ENCODE measurements around the gene PLCH2.

The PLCH2 gene

DNA sequence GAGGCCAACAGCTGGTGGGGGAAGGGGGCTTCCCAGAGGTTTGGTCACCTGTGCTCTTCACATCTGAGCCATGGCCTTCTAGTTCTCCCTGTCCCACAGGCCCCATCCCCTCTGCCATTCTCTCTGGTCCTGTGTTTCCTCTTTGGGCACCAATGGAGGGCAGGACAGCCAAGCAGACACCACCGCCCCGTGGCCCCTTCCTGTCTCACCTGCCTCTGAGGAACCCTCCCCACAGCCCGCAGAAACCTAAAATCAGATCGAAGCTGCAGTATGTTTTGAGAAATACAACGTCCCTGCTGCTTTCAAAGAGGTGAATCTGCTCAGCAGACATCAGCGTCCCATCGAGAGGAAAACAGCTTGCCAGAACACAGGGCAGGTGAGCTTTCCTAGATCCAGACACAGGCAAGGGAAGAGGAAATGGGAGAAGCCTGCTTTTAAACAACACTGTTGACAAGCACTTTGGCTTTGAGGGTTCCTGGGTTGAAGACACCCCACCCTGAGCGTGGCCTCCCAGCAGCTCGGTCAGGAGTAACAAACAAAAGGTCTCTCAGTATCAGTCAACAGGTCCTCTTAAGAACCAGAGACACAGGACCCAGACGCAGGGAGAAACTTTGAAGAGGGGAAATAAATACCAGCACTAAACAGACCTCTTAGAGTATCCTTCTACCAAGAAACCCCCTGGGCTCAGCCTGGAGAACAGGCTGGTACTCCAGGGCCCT, 48.0 kb downstream of the PLCH2 start:
- in situ Hi-C loops (cut with HindIII; ENCODE audit: low sequenced_read_pairs) = no loop called here

DNA sequence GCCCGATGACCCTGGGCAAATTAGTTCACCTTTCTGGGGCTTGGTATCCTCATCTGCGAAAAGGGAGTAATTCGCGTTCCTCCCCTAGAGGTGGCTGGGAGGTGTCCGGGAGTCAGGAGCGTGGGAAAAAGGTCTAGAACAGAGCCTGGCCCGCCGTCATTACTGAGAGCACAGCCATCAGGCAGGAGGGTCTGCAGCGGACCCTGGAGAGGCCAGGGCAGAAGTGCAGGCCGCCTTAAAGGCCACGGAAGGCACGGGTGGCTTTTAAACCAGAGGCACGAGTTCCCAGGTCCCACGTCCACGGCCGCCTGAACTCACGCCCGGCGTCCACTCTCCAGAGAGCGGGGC, 49.5 kb downstream of the PLCH2 start:
- in situ Hi-C loops (cut with HindIII; ENCODE audit: low sequenced_read_pairs) = no loop called here

DNA sequence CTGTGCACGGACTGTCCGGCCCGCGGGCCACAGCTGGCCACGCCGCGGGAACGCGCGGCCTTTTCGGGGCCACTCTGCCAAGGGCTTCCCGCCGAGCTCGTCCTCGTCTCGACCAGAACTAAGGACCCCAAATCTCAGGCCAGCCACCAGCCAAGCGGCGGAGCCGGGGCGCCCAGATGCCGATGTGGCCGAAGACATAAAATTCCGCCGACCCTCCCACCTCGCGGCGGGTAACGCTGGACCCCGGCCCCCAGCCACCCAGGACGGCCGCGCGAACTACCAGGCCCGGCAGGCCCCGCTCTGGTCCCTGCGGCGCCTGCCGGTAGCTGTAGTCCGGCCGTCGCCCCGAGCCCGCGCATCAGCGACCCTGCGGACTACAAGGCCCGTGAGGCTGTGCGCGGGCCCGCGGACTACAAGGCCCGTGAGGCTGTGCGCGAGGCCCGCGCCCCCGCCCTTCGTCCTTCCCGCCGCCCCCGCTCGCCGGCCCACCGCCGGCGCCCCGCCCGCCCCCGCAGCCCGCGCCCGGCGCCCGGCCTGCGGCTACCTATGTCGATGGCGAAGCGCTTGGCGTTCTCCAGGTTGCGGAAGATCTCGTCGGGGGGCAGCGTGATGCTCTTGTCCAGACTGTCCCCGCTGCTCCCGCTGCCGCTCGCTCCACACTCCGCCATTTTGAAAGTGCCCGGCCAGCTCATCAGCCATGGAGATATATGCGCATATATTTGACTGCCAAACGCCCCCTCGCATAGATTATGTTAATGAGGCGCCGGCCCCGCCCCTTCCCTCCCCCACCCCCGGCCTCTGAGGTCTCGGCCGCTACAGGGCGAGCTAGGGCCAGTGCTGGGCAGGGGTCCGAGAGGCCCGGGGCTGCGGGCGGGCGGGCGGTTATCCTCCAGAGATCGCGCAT, 50.1 kb downstream of the PLCH2 start, which contains the start of gene PANK4:
Gene PANK4, minus strand, starts transcription at position 677 of the 904 bp plus-strand sequence. Its CDS starts 9 bp downstream, at position 668.
- in situ Hi-C loops (cut with HindIII; ENCODE audit: low sequenced_read_pairs) = no loop called here

DNA sequence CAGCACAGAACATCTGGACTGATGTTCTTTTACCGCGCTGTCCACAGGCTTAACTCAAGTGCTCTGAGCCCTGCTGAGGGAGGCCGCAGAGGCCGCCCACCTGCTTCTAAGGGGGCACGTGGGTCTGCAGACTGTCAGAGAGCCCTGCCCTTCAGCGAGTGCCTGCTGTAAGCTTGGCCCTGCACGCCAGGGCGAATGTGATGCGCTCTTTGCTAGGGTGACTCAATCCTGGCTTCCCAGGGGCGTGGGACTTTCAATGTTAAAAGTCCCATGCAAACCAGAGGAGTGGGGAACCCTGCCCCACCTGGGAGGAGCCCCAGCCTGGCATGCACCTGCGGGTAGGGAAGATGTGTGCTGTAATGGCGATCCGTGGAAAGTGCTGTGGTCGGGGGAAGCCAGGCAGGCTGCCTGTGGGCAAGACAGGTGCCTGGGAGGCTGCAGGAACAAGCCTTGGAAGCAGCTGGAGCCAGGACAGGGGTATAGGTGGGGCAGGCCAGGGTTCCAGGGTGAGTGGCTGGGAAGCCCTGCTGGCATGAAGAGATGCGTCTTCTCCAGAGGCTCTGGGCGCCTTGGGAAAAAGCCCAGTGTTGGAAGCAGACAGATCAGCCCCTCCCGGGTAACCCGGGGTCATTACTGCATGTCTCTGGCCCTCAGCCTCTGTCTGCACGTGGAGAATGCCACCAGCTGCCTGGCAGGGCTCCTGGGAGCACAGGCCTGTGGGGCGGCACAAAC, 50.9 kb downstream of the PLCH2 start:
- in situ Hi-C loops (cut with HindIII; ENCODE audit: low sequenced_read_pairs) = no loop called here

DNA sequence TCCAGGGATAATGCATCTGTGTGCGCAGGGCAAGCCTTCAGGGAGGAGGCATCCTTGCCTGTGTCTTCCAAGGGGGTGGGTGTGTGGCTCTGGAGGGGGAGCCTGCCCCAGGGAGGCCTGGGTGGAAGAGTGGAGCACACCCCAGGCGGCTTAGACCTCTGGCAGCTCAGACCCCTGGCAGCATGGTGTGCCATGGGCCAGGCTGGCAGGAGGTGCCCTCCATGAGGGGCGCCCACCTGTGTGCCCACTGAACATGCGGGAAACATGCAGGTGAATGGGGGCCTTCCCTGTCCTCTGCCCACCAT, 51.4 kb downstream of the PLCH2 start:
- in situ Hi-C loops (cut with HindIII; ENCODE audit: low sequenced_read_pairs) = no loop called here

DNA sequence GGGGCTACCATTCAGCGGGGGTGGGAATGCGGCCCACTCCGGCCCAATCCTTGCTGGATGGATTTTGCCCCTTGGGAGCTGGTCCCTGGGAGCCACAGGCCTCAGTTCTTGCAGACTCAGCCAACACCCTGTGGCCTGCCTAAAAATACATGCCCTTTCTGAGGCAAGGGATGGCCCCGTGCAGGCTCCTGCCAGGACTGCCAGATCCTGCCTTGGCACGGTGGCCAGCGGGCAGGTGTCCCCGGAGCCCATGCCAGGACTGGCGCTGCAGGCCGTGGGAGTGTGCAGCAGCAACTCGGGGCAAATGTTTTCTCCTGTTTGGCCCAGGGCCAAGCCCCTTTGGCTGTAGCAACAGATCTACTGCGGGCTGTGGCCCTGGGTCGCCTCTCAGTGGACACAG, 51.9 kb downstream of the PLCH2 start:
- in situ Hi-C loops (cut with HindIII; ENCODE audit: low sequenced_read_pairs) = no loop called here

DNA sequence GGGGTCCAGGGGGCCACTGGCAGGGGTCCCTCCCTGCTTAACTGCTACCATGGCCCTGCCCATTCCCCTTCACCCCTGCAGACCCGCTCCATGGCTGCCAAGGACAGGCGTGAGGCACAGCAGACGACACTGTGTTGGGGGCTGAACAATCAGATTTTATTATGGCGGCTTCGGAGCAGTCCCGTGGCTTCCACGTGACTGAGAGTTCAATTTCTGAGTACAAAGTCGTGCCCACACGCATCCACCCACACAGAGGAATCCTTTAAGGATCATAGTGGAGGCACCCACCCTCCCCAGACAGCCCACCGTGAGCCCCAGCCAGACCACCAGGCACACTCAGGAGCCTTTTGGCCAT, 52.5 kb downstream of the PLCH2 start:
- in situ Hi-C loops (cut with HindIII; ENCODE audit: low sequenced_read_pairs) = no loop called here

DNA sequence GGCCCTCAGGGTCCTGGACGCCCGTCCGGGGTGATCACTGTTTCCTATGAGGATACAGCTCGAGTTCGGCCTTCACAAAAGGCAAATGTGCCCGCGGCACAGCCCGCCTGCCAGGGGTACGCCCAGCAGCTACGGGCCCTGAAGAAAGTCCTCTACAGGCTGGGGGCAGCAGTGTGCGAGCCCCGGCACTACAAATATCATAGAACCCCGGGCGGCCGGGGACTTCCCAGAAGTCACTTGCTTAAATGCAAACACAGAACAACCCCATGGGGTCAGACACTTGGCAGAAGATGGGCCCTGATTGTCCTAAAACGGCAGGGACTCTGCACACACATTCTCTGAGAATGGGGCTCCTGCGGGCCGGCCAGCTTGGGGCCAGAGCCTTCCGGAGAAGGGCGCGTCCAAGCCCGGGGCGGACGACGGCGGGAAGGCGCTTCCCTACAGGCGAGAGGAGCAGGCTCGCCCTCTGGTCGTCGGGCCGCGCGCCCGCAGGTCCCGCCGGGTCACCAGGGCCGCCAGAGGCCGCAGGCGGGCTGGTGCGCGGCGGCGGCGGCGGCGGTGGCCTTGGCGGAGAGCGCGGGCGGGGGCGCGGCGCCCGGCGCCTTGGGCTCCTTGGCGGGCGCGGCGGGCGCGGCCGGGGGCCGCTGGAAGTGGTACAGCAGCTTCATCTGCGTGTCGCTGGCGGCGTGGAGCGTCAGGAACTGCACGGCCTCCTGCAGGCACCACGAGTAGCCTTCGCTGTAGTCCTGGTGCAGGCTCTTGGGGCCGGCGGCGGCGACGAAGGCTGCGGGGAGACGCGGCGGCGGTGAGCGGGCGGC, 53.1 kb downstream of the PLCH2 start:
- in situ Hi-C loops (cut with HindIII; ENCODE audit: low sequenced_read_pairs) = no loop called here

DNA sequence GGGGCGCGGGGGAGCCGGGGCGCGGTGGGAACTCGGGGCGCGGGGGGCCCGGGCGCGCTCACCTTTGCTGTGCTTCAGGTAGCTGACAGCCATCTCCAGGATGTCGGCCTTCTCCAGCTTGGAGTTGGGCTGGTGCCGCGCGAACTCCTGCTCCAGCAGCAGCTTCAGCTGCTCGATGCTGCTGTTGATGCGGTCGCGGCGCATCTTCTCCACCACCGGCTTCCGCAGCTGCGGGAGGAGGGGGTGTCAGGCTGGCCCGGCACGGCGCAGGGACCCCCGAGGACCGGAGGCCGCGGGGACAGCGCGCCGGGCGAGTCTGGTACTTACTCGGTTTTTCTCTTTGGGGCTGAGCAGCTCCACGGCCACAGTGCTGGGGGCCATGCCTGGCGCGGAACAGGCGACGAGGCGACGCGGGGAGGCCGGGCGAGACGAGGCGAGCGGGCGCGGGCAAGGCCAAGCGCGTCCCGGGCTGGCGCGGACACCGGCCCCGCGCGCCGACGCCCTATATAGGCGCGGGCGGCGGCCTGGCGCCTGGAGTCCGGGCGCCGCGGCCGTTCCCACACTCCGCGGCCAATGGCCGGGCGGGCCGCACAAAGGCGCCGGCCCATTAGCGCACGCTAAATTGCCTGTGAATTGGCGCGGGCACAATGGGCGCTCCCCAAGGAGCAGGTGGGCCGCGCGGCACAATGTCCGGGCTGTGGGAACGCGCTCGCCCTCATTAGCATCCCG, 53.9 kb downstream of the PLCH2 start, which contains the start of gene HES5:
Gene HES5, minus strand, starts transcription at position 480 of the 729 bp plus-strand sequence. Its CDS starts 99 bp downstream, at position 381.
- in situ Hi-C loops (cut with HindIII; ENCODE audit: low sequenced_read_pairs) = no loop called here

DNA sequence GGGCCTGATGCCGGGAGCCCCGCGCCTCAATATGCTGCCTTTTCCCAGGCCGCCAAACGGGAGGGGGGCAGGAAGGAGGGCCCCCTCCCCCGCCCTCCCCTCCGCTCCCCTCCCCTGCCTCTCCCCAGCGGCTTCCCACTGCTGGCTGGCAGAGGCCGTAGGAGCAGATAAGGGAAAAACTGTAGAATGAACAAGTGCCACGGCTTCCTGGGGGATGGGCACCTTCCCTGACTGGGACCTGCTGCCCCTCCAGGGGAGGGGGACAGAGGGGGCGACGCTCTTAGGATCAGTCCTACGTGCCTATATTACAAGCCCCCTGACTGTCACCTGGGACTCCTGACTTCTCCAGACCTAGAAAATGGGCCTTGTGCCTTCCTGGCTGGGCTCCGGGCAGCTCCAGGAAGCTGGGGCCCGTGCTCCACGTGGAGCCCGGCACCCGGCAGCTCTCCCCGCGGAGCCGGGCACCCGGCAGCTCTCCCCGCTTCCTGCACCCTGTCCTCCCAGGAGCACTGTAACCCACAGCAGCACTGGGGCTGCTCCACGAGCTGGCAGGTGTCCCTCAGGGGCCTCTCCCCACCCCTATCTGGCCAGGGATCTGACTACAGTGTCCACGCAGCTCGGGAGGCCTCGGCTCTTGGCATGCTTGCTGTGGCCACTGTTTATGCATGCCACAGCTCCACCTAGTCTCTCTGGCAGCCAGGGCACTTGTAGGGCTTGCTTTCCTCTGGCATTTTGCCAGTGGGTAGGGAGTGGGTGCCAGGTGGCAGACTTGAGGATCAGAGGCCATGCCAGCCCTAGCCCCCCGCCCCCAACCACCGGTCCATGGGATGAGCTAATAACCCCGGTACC, 54.6 kb downstream of the PLCH2 start:
- in situ Hi-C loops (cut with HindIII; ENCODE audit: low sequenced_read_pairs) = no loop called here

DNA sequence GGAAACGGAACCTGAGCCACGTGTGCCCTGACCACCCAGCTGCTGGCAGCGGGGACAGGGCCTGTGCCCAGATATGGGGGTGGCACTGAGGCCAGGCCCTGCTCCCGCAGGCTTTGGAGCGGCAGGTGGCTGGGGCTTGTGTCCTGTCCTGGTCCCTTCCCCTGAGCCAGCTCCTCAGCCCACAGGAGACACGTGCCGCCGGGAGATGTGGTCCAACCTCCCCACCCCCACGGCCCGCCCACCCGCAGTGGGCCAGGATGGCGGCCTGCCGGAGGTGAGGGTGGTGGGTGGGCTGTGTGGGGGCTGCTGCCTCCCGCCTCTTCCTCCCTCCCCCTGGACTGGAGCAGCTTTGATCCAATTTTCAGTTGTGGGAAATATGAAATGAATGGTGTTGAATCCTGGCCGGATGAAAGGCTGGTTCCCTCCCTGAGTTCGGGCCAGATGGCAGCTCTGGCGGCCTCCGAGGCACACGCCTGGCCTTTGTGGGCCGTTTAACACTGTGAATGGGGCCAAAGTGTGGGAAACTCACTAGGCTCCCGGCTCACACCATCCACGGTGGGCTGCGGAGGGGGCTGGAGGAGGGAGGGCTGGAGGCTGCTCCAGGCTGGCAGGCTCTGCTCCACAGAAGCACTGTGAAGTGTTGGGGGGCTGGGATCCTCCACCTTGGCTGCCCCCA, 56.5 kb downstream of the PLCH2 start:
- in situ Hi-C loops (cut with HindIII; ENCODE audit: low sequenced_read_pairs) = no loop called here

DNA sequence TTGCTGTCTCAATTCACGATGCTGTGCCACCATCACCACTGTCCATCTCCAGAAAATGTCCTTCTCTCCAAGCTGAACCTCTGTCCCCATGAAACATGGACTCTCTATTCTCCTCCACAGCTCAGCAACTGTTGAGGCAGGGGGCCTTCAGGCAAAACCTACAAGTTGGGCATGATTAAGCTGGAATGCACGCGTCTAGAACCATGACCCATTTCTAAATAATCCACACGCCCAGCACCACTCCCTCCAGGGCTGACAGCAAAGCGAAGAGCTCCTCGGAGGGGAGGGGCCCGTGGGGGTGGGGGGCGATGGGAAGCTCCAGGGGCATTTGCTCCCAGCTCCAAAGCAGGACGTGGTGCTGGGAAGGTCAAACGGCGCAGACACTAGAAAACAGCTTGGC, 57.3 kb downstream of the PLCH2 start:
- in situ Hi-C loops (cut with HindIII; ENCODE audit: low sequenced_read_pairs) = no loop called here

DNA sequence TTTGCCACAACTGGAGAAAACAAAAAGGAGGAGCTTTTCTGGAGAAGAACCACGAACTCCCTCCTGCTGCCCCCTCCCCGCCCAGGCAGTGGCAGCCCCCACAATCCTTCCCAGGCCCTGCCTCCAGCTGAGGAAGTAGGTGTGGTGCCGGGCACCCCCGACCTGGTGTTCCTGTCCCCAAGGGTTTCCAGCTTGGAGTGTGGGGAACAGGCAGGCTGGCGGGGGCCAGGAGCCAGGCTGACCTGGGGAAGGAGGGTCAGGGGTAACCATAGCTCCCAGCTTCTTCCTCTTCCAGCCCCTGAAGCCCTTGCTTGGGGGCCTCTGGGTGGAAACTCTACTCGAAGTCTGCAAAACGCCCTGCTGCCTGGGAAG, 58.2 kb downstream of the PLCH2 start:
- in situ Hi-C loops (cut with HindIII; ENCODE audit: low sequenced_read_pairs) = no loop called here

DNA sequence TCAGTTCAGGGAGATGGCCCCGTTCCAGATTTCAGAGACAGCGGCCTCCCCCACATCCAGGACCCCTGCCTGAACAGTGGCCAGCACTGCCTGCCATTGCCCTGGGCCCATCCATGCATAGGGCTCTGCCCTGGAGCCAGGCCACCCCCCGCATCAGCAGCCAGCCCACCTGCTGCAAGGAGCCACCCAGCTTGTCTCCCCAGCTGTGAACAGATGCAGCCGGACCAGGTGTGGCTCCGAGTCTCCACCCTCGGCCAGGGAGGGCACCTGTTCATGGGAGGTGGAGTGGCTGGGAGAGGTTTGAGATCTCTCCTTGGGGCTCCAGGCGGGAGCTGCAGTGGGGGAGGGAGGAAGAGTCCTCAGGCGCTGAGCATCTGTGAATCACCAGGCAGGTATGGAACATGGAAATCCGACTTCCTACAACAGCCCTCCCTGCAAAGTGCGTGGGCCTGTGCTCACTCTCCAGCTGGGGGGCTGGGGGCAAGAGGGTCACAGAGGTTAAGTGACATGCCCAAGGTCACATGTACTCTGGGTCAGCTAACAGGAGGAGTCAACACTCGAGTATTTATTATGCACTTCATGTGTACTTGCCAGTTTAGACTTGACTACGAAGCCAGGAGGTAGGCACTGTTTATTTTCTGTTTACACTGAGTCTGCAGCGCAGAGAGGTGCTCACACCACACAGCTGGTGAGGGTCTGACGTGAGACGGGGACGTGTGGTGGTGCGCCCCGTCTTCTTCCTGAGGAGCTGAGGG, 58.8 kb downstream of the PLCH2 start:
- in situ Hi-C loops (cut with HindIII; ENCODE audit: low sequenced_read_pairs) = no loop called here

DNA sequence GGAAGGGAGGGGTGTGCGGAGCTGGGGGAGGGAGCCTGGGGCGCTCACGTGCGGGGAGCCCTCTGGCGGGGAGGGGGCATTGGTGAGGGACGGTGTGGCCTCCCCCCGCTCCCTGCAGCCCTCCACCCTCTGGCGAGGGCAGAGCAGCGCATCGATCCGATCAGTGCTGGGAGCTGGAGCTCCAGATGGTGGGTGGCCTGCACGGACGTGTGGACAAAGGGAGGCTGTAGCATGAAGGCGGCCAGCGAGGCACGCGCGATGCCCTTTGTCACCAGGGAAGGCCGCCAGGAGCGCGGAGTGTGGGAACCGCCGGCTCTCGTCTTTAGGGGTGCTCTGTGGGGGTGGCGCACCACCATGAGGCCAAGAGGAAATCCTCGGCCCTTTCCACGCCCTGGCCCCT, 59.4 kb downstream of the PLCH2 start:
- in situ Hi-C loops (cut with HindIII; ENCODE audit: low sequenced_read_pairs) = no loop called here

DNA sequence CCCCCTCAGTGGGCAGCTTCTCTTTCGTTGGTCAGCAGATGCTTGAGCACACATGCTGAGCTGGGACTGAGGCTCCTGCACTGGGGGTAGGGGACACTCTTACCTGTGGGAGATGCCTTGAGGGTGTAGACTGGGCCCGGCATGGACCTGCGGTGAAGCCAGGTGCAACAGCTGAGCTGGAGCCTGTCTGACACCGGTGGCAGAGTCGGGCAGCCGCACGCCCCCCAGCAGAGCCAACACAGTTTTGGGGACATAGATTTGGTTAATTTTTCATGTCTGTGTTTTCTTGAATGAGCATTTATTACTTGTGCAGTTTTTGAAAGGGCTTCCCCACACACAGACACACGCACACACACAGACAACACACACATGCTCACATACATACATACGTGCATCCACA, 59.9 kb downstream of the PLCH2 start:
- in situ Hi-C loops (cut with HindIII; ENCODE audit: low sequenced_read_pairs) = no loop called here

DNA sequence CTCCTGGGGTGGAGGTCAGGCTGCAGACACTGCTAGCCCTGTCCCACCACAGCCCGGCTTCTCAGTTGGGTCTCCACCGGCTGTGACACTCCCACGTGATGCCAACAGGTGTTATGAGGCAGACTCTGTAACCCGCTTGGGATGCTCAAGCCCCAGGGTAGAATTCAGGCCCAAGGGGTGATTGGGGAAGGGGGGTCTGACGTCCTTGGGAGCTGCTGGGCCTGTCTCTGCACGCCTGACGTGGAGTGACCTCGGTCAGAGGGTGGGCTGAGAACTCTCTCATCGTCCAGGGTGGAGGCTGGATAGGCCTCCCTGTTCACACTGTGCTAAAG, 61.7 kb downstream of the PLCH2 start:
- in situ Hi-C loops (cut with HindIII; ENCODE audit: low sequenced_read_pairs) = no loop called here

DNA sequence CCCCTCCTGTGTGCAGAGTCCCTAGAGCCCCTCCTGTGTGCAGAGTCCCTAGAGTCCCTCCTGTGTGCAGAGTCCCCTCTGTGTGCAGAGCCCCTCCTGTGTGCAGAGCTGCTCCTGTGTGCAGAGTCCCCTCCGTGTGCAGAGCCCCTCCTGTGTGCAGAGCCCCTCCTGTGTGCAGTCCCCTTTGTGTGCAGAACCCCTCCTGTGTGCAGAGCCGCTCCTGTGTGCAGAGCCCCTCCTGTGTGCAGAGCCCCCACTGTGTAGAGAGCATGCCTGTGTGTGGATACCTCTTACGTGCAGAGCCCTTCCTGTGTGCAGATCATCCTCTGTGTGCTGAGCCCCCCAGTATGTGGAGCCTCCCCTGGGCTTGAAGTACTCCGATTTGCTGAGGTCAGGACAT, 62.3 kb downstream of the PLCH2 start:
- in situ Hi-C loops (cut with HindIII; ENCODE audit: low sequenced_read_pairs) = no loop called here
